ENCODE data around the gene GPC6.

- TF ChIP-seq POLR2AphosphoS5 (IDR thresholded peaks at IDR 0.05) (no peak), CTCF (IDR thresholded peaks at IDR 0.05) (no peak)
These were observed 444.3 kb downstream of the GPC6 start for GRCh38 chr13:93670866-93671265.

Data from suprapubic skin (tissue), 3 donors.